Erythroblast (primary cell): ENCODE results near the gene RARB.

Experiments
- GATA1 ChIP-seq: IDR thresholded peaks from 2 replicates; pipeline ENCODE4 v1.6.1; 2011; ENCODE audit warnings: low read depth, mild to moderate bottlenecking, control low read depth, low read length, moderate library complexity
- POLR2A ChIP-seq: IDR thresholded peaks from 2 replicates; pipeline ENCODE4 v1.6.1; 2011; ENCODE audit warnings: mild to moderate bottlenecking, low read length

DNA sequence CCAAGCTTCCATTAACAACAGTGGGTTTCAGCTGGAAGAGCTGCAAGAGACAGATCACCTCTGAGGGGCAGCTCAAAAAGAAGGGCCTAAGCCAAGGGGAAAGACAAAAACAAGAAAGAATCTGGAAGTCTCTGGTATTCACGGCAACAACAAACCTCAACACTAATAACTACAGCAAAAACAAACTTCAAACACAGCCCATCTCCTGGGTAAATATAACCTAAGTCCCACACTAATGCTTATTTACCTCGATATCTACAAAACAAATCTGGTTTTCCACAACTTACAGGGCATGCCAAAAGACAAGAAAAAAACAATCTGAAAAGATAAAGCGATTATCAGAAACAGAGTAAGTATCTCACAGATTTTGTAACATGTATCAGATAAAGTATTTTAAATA, 207.0 kb downstream of the RARB start:
- TF ChIP-seq POLR2A (no peak), GATA1 (no peak)
